ENCODE measurements around the gene ZHX3.

ZHX3 gene

DNA sequence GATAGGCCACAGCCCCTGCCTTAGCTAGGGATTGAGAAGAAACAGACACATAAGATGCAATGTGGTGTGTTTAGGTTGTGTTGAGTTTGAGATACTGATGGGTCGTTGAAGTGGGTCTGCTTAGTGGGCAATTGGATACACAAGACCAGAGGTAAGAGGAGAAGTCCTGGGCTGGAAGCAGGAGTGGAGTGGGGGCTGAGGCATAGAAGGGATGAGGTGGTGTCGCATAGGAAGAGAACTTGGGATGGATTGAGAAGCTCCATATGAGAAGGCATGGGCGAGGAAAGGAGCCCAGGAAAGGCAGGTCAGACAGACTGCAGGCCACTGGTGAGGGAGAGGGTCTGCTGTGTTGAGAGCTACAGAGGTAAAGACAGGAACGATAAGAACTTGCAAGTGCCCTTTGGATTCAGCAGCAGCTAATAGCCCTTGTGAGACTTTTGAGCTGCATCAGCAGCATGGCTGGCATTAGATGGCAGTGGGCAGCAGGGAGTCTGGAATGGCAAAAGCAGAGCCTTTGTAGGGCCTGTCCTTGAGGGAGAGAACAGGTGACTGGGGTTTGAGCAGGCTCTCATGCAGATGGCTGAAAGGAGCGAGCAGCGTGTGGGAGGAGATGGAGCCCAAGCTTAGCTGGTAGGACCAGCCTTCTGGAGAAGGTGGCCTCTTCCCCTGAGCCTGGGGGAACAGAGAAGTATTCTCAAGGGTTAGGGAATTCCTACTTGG is 147.0 kb downstream of the ZHX3 start:
- no peak for DNase-seq (ENCODE audit: low spot score)

DNA sequence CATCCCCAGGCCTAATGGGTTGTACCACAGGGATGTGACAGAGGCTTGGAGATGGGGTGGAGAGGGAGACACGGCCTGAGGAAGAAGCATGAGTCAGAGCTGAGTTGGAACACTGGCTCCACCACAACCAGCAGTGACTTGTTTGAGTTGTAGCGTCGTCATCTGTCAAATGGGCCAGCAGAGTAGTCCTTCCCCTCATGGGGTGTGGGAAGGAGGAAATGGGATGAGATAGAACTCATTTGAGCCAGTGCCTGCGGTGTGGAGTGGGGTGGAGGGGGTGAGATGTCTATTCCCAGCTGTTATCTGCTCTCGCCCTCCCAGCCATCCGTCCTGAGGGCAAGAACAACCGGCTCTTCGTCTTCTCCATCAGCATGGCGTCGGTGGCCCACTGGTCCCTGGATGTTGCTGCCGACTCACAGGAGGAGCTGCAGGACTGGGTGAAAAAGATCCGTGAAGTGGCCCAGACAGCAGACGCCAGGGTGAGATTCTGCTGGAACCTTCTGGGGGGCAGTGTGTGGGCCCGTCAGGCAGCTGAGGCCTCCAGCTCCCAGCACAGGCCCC is 147.7 kb downstream of the ZHX3 start:
- DNase-seq (ENCODE audit: low spot score): no peak

- DNase-seq (ENCODE audit: low spot score): no peak
Observed at GRCh38 chr20:41169162-41169690, 148.3 kb downstream of the ZHX3 start.

GRCh38 chr20:41168281-41169161 is 149.0 kb downstream of the ZHX3 start:
- DNase-seq (ENCODE audit: low spot score): no peak

DNA sequence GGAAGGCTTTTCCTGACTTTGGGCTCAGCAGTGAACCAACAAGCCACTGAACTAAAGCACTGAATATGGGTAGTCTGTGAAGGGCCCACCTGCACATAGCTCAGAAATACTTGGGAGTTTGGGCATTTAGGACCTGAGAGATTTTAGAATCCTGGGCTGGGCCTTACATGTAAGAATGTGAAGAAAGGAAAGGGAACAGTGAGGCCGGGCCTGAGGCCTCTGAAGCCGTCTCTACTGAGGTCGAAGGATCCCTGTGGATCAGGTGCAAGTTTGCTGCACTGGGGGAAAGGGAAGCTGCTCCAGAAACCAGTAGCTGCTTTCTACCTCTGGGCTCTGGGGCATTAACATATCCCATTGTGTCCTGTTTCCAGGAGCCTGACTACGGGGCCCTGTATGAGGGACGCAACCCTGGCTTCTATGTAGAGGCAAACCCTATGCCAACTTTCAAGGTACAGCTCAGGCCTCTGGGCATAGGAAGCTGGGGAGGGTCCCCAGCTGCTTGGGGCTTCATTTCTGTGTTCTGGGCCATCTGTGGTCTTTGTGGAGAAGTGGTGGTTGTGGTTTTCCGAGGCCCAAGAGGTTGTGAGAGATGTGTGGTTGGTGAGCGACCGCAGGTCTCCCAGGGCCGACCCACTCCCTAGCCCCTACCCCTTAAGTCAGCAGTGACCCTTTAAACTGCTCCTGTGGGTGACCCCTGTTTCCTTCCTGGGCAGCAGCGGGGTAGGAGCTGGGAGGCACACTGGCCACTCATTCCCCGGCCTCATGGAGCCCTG is 149.9 kb downstream of the ZHX3 start:
- DNase-seq (ENCODE audit: low spot score): no peak

DNA sequence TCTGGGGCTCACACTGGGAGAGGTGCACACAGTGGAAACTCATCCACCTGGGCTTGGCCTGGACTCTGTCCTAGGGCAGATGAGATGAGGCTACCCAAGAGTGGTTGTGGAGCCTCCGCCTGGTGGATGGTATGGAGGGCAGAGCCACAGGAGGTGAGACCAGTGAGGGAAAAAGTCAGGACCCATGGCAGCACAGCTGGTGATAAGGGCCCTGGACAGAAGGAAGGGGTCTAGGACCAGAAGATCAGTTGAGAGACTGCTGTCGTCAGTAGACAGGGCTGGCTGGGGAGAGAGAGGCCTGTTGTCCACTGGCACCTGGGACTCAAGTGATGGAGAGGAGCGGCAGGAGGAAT is 150.4 kb downstream of the ZHX3 start:
- DNase-seq (ENCODE audit: low spot score): no peak

- DNase-seq (ENCODE audit: low spot score): no peak
Observed at GRCh38 chr20:41166201-41167117, 151.1 kb downstream of the ZHX3 start.

- DNase-seq (ENCODE audit: low spot score): no peak
Observed at GRCh38 chr20:41165001-41165882, 152.3 kb downstream of the ZHX3 start.

GRCh38 chr20:41163821-41164220 is 153.7 kb downstream of the ZHX3 start:
- DNase-seq (ENCODE audit: low spot score): no peak

DNA sequence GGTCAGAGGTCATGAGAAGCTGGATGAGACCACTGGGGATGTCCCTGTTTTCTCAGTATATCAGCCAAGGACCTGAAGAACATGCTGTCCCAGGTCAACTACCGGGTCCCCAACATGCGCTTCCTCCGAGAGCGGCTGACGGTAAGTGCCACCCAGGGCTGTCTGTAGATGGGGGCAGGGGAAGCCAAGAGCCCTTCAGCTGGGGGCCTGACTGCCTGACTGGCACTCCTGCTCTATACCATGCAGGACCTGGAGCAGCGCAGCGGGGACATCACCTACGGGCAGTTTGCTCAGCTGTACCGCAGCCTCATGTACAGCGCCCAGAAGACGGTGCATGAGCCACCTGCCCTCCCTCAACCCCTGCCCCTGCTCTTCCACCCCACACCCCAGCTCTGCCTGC is 155.1 kb downstream of the ZHX3 start:
- no peak for DNase-seq (ENCODE audit: low spot score)

GRCh38 chr20:41161886-41162285 is 155.6 kb downstream of the ZHX3 start:
- no peak for DNase-seq (ENCODE audit: low spot score)

DNA sequence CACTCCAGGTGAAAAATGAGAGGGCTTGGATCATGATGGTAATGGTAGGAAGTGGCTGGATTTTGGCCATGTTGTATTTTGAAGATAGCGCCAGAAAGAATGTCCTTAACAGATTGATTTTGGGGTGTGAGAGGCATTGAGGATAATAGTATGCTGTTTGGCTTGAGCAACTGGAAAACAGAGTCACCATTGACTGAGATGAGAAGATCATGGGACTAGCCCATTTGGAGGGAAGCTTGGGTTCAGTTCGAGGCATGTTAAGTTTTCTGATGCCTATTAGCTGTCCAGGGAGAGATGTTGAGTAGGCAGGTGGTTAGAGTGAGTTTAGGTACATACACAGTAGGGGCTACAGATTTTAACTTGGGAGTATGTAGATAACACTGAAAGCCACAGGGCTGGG is 156.8 kb downstream of the ZHX3 start:
- DNase-seq (ENCODE audit: low spot score): no peak

DNA sequence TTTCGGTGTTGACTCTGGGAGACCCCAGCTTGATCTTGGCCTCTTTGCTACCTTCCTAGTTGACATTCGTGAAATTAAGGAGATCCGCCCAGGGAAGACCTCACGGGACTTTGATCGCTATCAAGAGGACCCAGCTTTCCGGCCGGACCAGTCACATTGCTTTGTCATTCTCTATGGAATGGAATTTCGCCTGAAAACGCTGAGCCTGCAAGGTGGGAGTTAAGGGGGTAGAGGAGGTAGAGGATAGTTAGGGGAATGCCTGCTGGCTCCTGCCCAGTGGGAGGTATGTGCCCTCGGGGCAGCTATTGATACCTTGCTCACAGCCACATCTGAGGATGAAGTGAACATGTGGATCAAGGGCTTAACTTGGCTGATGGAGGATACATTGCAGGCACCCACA is 158.0 kb downstream of the ZHX3 start:
- no peak for DNase-seq (ENCODE audit: low spot score)

GRCh38 chr20:41158082-41158625 is 159.4 kb downstream of the ZHX3 start:
- DNase-seq (ENCODE audit: low spot score): no peak

- no peak for DNase-seq (ENCODE audit: low spot score)
Observed at GRCh38 chr20:41155261-41155660, 162.3 kb downstream of the ZHX3 start.

DNA sequence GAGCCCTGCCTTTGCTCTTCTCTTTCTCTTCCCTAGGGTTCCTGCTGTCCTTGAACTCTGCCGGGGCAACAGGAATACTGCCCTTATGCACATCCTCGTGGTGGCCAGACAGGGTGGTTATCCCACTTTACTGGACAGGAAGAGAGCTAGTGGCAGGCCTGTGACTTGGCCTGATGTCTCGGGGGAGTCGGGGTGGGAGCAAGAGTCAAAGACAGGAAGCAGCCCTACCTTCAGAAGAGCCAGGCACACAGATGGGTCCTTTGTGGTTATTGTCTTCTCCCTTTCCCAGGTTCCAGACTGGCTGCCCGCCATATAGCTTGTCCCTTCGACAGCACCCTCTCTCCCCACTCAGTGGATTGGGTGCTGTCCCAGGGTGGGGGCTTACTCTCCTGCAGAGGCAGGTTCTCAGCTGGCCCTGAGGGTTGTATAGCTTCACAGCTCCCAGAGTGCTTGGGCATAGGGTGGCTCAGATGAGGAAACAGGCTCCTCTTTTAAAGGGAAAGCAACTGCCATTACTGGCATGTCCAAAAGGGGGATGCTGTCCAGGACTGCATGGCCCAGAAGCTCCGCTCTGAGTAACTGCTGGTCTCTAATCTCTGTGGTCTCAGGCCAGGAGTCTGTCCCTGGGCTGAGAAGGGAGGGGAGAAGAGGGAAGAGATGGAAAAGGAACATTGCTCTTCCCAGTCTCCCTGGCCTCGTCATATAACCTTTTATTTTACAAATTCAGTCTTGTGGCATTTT is 162.9 kb downstream of the ZHX3 start:
- no peak for DNase-seq (ENCODE audit: low spot score)

DNA sequence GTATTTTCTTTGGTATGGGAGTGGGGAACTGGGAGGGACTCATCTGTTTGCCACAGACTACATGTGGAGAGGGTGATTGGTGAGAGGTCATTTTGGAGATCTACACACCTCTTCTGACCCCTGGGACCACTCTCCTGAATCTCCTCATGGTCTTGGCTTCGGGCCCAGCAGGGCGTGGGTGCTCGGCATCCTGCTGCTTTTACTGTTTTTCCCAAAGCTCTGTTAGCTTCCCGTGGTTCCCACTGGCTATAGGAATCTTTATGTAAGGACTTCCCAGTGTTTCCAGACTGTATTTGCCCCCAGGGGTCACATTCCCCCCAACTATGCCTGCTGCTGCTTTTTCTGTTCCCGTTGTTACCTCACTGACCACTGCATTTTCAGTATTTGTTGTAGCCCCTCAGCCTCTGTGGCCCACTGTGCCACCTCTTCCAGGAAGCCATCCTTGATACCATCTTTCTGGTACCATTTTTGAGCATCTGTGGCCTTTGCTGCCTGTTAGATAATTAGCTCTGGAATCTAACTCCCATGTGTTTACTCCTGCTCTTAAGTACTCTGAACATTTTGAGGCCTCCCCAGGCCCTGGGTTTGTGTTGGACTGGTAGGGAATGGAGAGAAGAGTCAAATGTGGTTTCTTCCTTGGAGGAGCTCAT is 165.3 kb downstream of the ZHX3 start:
- DNase-seq (ENCODE audit: low spot score): no peak

GRCh38 chr20:41151134-41151869 is 166.2 kb downstream of the ZHX3 start:
- no peak for DNase-seq (ENCODE audit: low spot score)

All from SW480 (cell line).